Natural killer cell (primary cell): ENCODE data around the gene PTPRA. TPM values are rescaled to one million over a fixed set of nuclear protein-coding genes. Genes with fewer than 3 reads are reported as not detected.

Experiments
- ATAC-seq, 3 donors: fragments of 150-1000 bp in 2 of 3; fragments of 200-7000 bp in 1 of 3; cut with Tn5 transposase; 1 replicate in 1 of 3; 2 replicates in 2 of 3; pipeline ENCODE4 v1.10.0; 2021; ENCODE audit warnings: mild to moderate bottlenecking in 2 of 3, moderate library complexity in 2 of 3
- DNase-seq, 2 donors: peaks; one replicate each; pipeline versions ENCODE4 v3.0.0 to v3.0.0-alpha.2; 2013 to 2021; ENCODE audit warnings: mixed read lengths in 1 of 2
- H3K27ac ChIP-seq: one replicate; pipeline ENCODE4 v1.5.1; 2013; ENCODE audit warnings: mild to moderate bottlenecking, low read length
- H3K27me3 ChIP-seq: one replicate; pipeline ENCODE4 v1.6.1; 2013; ENCODE audit warnings: low read length; ENCODE audit not compliant: control insufficient read depth, insufficient read depth
- H3K36me3 ChIP-seq: one replicate; pipeline ENCODE4 v1.6.1; 2013; ENCODE audit warnings: low read length; ENCODE audit not compliant: control insufficient read depth, insufficient read depth
- H3K4me1 ChIP-seq: one replicate; pipeline ENCODE4 v1.6.1; 2013; ENCODE audit warnings: low read length; ENCODE audit not compliant: control insufficient read depth, insufficient read depth
- H3K4me3 ChIP-seq: one replicate; pipeline ENCODE4 v1.5.1; 2013; ENCODE audit warnings: low read length
- H3K9me3 ChIP-seq: one replicate; pipeline ENCODE4 v1.6.1; 2013; ENCODE audit warnings: low read length; ENCODE audit not compliant: control insufficient read depth, insufficient read depth
- H3K27ac Mint-ChIP-seq, 2 donors: one replicate each; pipeline ENCODE4 v1.8.0; 2022; ENCODE audit warnings: mild to moderate bottlenecking in 2 of 2, mixed read lengths in 2 of 2, moderate library complexity in 1 of 2
- H3K27me3 Mint-ChIP-seq, 2 donors: one replicate each; pipeline ENCODE4 v1.8.0; 2022; ENCODE audit warnings: low read depth in 2 of 2, mixed read lengths in 2 of 2
- H3K36me3 Mint-ChIP-seq: one replicate; pipeline ENCODE4 v1.8.0; 2022; ENCODE audit warnings: mixed read lengths
- H3K4me1 Mint-ChIP-seq, 2 donors: one replicate each; pipeline ENCODE4 v1.8.0; 2022; ENCODE audit warnings: mixed read lengths in 2 of 2
- H3K4me3 Mint-ChIP-seq: one replicate; pipeline ENCODE4 v1.8.0; 2022; ENCODE audit warnings: mild to moderate bottlenecking, moderate library complexity, mixed read lengths
- H3K9me3 Mint-ChIP-seq, 2 donors: one replicate each; pipeline ENCODE4 v1.8.0; 2022; ENCODE audit warnings: mixed read lengths in 2 of 2
- CTCF ChIP-seq: fragments of 200-600 bp; IDR thresholded peaks from one replicate; pipeline ENCODE4 v1.8.0; 2022; ENCODE audit warnings: antibody characterized with exemption
- WGBS: methylation state at CpG from one replicate; pipeline ENCODE4 v1.1.7; 2013; ENCODE audit warnings: missing lambda C conversion rate; ENCODE audit not compliant: insufficient coverage; 5-methylcytosine and 5-hydroxymethylcytosine counted together
- intact Hi-C: fragments of 100-400 bp; cut with micrococcal nuclease; formaldehyde crosslinking; loops from one replicate; pipeline ENCODE4 v1.14.2; 2022
- total RNA-seq, 4 donors: library from RNA; stranded (reverse); fragments of 120-200 nt in 1 of 4; gene quantifications; one replicate each; pipeline versions ENCODE4 v1.2.3 to v1.2.4, GENCODE V29; 2013 to 2022

The PTPRA gene
- total RNA-seq, 3 donors from 2014 or later (not counting 1 experiment from before 2014, with no cell fraction given) = 125 to 172 (median 141) TPM

DNA sequence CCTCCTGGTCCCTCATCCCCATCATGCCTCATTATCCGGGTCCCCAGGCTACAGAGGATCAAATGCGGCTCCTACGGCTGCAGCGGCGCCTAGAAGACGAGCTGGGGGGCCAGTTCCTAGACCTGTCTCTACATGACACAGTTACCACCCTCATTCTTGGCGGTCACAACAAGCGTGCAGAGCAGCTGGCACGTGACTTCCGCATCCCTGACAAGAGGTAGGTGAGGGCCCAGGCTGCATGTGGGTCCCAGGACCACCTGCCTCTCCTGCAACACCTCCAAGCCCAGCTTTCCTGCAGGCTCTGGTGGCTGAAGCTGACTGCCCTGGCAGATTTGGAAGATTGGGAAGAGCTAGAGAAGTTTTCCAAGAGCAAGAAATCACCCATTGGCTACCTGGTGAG lies 8.2 kb upstream of the PTPRA start:
- no peak for TF ChIP-seq CTCF
- DNase-seq = no peak
- no peak for ATAC-seq
- no peaks in the 10 kb centered on the region for H3K9me3 ChIP-seq
- Mint-ChIP-seq H3K9me3 (no peaks in the 10 kb centered on the region), H3K36me3 (no peaks in the 10 kb centered on the region), H3K27me3 (no peaks in the 10 kb centered on the region), H3K4me1 (peaks cover 46 to 54% of the 10 kb centered on the region in 2 donors), H3K4me3 (peak overlapping the region; percentile 82), H3K27ac (peak overlapping the region; percentile 89 to 97)
- peaks cover 54% of the 10 kb centered on the region for H3K4me1 ChIP-seq
- WGBS = 83% methylated on average over 10 of the region's 10 CpGs
- no peak overlapping the region for H3K4me3 ChIP-seq
- peak overlapping the region; percentile 63 for H3K27ac ChIP-seq
- peaks cover 38% of the 10 kb centered on the region for H3K36me3 ChIP-seq
- H3K27me3 ChIP-seq = no peaks in the 10 kb centered on the region
- intact Hi-C loops = loop anchor here (1.0 to 2.0 kb wide), 2 partner anchors 117 to 136 kb away; no protein-coding TSS in a partner anchor

DNA sequence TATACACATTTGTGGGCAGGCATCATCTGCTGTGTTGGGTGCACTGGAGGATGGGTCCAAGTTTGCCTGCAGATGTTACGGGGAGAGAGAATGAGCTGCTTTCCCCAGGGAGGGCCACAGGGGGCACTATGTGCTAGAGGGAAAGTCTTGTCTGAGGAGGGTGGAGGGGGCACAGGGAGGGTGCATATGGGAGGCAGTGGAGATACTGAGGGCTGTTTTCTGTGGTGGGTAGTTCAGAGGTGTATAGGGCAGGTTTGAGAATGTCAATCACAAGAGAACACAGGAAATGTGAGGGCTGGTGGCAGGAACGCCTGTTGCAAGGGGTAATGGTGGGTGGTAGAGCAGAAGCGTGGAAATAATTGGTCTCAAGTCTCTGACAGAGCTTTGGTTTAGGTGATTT lies 7.7 kb upstream of the PTPRA start:
- intact Hi-C loops = loop anchor here (1.0 to 2.0 kb wide), 3 partner anchors 9 to 135 kb away; no protein-coding TSS in a partner anchor
- ATAC-seq = peak; percentile 68 to 81 (median 76)
- H3K4me1 ChIP-seq = peaks cover 55% of the 10 kb centered on the region
- TF ChIP-seq CTCF = peak; percentile 55
- H3K36me3 Mint-ChIP-seq = no peaks in the 10 kb centered on the region
- H3K4me1 Mint-ChIP-seq = peaks cover 48 to 57% of the 10 kb centered on the region in 2 donors
- no peaks in the 10 kb centered on the region for H3K9me3 ChIP-seq
- H3K4me3 Mint-ChIP-seq = peak overlapping the region; percentile 82
- H3K27me3 Mint-ChIP-seq = no peaks in the 10 kb centered on the region
- no peaks in the 10 kb centered on the region for H3K9me3 Mint-ChIP-seq
- peak overlapping the region; percentile 89 to 97 for H3K27ac Mint-ChIP-seq
- peak overlapping the region; percentile 63 for H3K27ac ChIP-seq
- peak; percentile 57 to 61 for DNase-seq
- no peak overlapping the region for H3K4me3 ChIP-seq
- no peaks in the 10 kb centered on the region for H3K27me3 ChIP-seq
- peaks cover 35% of the 10 kb centered on the region for H3K36me3 ChIP-seq
- WGBS = 45% methylated on average over 3 of the region's 3 CpGs

- Histone ChIP-seq H3K27ac (peak overlapping the region; percentile 63), H3K27me3 (no peaks in the 10 kb centered on the region), H3K9me3 (no peaks in the 10 kb centered on the region), H3K4me3 (no peak overlapping the region), H3K4me1 (peaks cover 61% of the 10 kb centered on the region), H3K36me3 (peaks cover 29% of the 10 kb centered on the region)
- no peaks in the 10 kb centered on the region for H3K27me3 Mint-ChIP-seq
- peak; percentile 63 to 76 (median 69) for ATAC-seq
- peak overlapping the region; percentile 89 to 97 for H3K27ac Mint-ChIP-seq
- WGBS = 42% methylated on average over 11 of the region's 11 CpGs
- H3K4me1 Mint-ChIP-seq = peaks cover 54 to 63% of the 10 kb centered on the region in 2 donors
- peak overlapping the region; percentile 82 for H3K4me3 Mint-ChIP-seq
- TF ChIP-seq CTCF = no peak
- no peaks in the 10 kb centered on the region for H3K9me3 Mint-ChIP-seq
- H3K36me3 Mint-ChIP-seq = no peaks in the 10 kb centered on the region
- intact Hi-C loops = loop anchor here (1.0 kb wide), 1 partner anchor 8 kb away; no protein-coding TSS in a partner anchor
- DNase-seq = peak; percentile 33 to 60
Observed at GRCh38 chr20:2866236-2866635, 7.0 kb upstream of the PTPRA start.
